ENCODE measurements around the gene BBOX1. TPM values are rescaled to one million over a fixed set of nuclear protein-coding genes. Genes with fewer than 3 reads are reported as not detected.
"Not testable (repeated sequence)": the region's sequence is repeated elsewhere in the genome, so short reads cannot be mapped to it uniquely, and the experiment has no call there.

BBOX1 gene
- total and polyA plus RNA-seq, 9 donors: 0.04 to 2.3 (median 0.52) TPM; not detected in 3

DNA sequence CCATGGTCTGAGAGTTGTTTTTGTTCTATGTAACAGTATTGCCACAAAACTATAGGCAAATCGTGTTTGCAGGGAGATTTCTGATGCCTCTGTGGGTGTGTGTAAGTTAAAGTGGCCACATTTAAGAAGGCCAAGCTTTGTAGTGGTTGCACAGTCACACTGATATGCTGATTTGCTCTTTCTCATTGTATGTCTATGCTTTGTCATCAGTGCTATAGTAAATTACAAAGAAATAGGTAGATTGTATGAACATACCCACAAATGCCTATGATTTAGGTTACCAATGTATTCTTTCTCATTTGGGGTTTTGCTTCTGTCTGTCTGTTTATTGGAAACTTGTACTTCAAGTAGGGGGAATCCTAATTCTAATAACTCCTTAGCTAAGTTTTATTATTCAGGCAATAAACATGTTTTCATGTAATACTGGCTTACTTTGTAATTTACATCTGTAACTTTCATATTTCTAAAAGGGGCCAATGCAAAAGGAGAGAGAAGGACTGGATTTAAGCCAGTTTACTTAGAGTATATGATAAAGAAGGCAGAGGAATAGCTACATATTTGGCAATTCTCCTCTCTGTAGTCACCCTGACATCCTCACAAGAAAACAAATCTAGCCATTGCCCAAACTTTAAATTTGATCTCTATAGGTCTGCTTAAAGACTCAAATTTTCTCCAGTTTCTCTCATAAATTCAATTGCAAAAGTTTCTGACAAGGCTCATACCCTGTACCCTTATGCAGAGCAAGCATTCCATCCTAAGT is 44.7 kb upstream of the BBOX1 start:
- no peak for DNase-seq
- no peak overlapping the region for H3K27ac ChIP-seq
- TF ChIP-seq POLR2A (IDR thresholded peaks at IDR 0.05) (no peak), EP300 (IDR thresholded peaks at IDR 0.05) (no peak)
- TF ChIP-seq, protein P1, sequence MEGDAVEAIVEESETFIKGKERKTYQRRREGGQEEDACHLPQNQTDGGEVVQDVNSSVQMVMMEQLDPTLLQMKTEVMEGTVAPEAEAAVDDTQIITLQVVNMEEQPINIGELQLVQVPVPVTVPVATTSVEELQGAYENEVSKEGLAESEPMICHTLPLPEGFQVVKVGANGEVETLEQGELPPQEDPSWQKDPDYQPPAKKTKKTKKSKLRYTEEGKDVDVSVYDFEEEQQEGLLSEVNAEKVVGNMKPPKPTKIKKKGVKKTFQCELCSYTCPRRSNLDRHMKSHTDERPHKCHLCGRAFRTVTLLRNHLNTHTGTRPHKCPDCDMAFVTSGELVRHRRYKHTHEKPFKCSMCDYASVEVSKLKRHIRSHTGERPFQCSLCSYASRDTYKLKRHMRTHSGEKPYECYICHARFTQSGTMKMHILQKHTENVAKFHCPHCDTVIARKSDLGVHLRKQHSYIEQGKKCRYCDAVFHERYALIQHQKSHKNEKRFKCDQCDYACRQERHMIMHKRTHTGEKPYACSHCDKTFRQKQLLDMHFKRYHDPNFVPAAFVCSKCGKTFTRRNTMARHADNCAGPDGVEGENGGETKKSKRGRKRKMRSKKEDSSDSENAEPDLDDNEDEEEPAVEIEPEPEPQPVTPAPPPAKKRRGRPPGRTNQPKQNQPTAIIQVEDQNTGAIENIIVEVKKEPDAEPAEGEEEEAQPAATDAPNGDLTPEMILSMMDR (IDR thresholded peaks at IDR 0.05): no peak
- peak overlapping the region; percentile 64 for H3K4me3 ChIP-seq
- H3K27me3 ChIP-seq: no peaks in the 10 kb centered on the region
- 9 to 16% (median 13%) methylated on average over 1 of the region's 1 CpG for WGBS, 3 donors
- no peaks in the 10 kb centered on the region for H3K9me3 ChIP-seq
- intact Hi-C loops (cut with DNase I): no loop called here
- no peaks in the 10 kb centered on the region for H3K36me3 ChIP-seq
- H3K4me1 ChIP-seq (ENCODE audit: insufficient read depth): peaks cover 5% of the 10 kb centered on the region

DNA sequence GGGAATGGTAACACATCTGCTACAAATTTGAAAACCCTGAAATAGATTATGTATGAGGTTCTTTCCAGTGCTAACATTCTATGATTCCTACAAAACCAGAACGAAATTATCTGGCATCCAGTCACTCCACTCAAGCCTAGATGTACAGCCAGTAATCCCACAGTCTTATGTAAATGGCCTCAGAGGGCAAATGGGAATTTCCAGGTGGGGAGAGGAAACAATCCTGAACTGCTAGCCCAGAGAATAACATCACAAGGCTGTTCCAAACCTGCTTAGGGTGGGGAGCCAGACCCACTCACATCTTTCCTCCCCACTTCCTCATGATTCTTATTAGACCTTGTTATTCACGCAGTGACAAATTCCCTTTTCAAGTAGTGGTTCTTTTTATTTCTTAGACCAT is 43.2 kb upstream of the BBOX1 start:
- Histone ChIP-seq H3K4me1 (ENCODE audit: insufficient read depth) (peaks cover 1% of the 10 kb centered on the region), H3K9me3 (no peaks in the 10 kb centered on the region), H3K27me3 (no peaks in the 10 kb centered on the region), H3K27ac (no peak overlapping the region), H3K4me3 (no peak overlapping the region), H3K36me3 (no peaks in the 10 kb centered on the region)
- DNase-seq: no peak
- 52 to 63% (median 58%) methylated on average over 2 of the region's 2 CpGs for WGBS, 3 donors
- intact Hi-C loops (cut with DNase I): no loop called here
- no peak for TF ChIP-seq EP300 (IDR thresholded peaks at IDR 0.05)
- TF ChIP-seq POLR2A (IDR thresholded peaks at IDR 0.05): no peak
- TF ChIP-seq, protein P1 (IDR thresholded peaks at IDR 0.05): no peak

DNA sequence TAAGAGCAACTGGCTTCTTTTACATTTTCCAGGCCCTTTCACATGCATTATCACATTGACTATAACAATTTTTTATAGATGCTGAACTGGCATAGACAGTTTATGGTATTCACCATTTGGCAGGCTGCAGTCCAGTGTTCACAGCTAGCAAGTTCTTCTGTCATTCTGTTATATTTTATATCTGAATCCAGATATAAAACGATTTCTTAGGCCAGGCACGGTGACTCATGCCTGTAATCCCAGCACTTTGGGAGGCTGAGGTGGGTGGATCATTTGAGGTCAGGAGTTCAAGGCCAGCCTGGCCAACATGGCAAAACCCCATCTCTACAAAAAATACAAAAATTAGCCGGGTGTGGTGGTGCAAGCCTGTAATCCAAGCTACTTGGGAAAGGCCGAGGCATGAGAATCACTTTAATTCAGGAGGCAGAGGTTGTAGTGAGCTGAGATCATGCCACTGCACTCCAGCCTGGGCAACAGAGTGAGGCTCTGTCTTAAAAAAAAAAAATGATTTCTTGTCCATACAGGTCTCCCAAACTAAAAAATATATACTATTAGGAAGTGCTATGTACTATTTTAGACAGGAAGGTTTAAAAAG is 39.4 kb upstream of the BBOX1 start:
- H3K9me3 ChIP-seq; H3K36me3 ChIP-seq; H3K27ac ChIP-seq; H3K4me3 ChIP-seq; intact Hi-C loops (cut with DNase I); H3K27me3 ChIP-seq; H3K4me1 ChIP-seq (ENCODE audit: insufficient read depth): not testable (repeated sequence)
- 10 to 17% (median 14%) methylated on average over 4 of the region's 4 CpGs for WGBS, 3 donors
- peak; percentile 28 to 53 (median 40) for DNase-seq

DNA sequence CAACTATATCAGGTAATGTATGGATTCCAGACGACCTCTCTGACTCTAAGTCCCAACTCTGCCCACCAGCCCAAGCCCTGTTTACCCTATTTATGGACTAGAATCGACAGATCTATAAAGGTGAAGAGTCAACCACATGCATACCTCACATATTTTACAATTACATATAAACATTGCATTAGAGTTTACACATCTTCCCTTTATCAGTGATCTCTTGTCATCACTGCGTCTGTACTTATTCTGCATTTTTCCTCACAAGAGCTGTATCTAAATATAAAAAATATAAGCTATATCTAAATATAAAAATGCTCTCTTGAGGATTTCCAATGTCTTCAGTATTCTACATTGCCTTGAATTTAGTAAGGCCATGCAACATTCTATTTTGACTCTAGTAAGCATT is 38.2 kb upstream of the BBOX1 start:
- DNase-seq: no peak
- Histone ChIP-seq H3K4me3 (no peak overlapping the region), H3K36me3 (no peaks in the 10 kb centered on the region), H3K27ac (no peak overlapping the region), H3K9me3 (no peaks in the 10 kb centered on the region), H3K27me3 (no peaks in the 10 kb centered on the region), H3K4me1 (ENCODE audit: insufficient read depth) (no peaks in the 10 kb centered on the region)
- intact Hi-C loops (cut with DNase I): no loop called here
- 76 to 83% (median 77%) methylated on average over 3 of the region's 3 CpGs for WGBS, 3 donors
- TF ChIP-seq, protein P1 (IDR thresholded peaks at IDR 0.05): no peak
- TF ChIP-seq POLR2A (IDR thresholded peaks at IDR 0.05) (no peak), EP300 (IDR thresholded peaks at IDR 0.05) (no peak)

DNA sequence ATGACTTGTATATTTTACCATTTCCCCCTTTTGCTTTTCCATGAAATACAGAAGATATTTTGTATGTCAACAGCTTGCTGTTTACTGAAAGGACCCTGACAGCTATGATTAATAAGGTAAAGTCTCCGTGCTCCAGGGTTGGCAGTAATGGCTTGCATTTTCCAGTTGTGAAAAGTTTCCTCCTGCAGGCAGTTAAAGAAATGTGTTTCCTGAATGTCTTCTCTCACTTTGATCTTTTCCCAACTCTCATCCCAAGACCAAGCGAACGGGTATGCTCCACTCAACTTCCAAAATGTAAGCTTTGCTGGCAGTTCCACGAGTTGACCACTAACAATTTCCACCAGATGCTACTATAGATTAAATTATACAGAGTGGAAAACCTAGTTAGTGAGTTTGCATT is 37.8 kb upstream of the BBOX1 start:
- no peaks in the 10 kb centered on the region for H3K36me3 ChIP-seq
- H3K9me3 ChIP-seq: no peaks in the 10 kb centered on the region
- H3K27me3 ChIP-seq: no peaks in the 10 kb centered on the region
- H3K27ac ChIP-seq: no peak overlapping the region
- intact Hi-C loops (cut with DNase I): no loop called here
- 65 to 77% (median 73%) methylated on average over 4 of the region's 4 CpGs for WGBS, 3 donors
- DNase-seq: no peak
- no peak overlapping the region for H3K4me3 ChIP-seq
- no peaks in the 10 kb centered on the region for H3K4me1 ChIP-seq (ENCODE audit: insufficient read depth)
- TF ChIP-seq, protein P1 (IDR thresholded peaks at IDR 0.05): no peak
- TF ChIP-seq EP300 (IDR thresholded peaks at IDR 0.05) (no peak), POLR2A (IDR thresholded peaks at IDR 0.05) (no peak)
